Esophagus squamous epithelium (tissue), 4 donors: ENCODE results near the gene RTN4RL1.
A peak's percentile ranks its signal among the peaks of the same experiment; 100 is the strongest.

ENCODE experiments used
- POLR2A ChIP-seq, 4 donors: fragments of 450-650 bp; IDR thresholded peaks; one replicate each; pipeline ENCODE4 v1.6.1; 2017; ENCODE audit warnings: antibody characterized with exemption in 4 of 4, mild to moderate bottlenecking in 4 of 4, moderate library complexity in 3 of 4
- TF ChIP-seq, protein P1 (sequence below), 6 experiments: fragments of 450-650 bp in 4 of 6; fragments of 200-600 bp in 2 of 6; sonication (generic) in 2 of 6; IDR thresholded peaks; one replicate each; pipeline ENCODE4 v1.5.1; 2016 to 2019; ENCODE audit warnings: antibody characterized with exemption in 6 of 6, mild to moderate bottlenecking in 4 of 6, moderate library complexity in 4 of 6

DNA sequence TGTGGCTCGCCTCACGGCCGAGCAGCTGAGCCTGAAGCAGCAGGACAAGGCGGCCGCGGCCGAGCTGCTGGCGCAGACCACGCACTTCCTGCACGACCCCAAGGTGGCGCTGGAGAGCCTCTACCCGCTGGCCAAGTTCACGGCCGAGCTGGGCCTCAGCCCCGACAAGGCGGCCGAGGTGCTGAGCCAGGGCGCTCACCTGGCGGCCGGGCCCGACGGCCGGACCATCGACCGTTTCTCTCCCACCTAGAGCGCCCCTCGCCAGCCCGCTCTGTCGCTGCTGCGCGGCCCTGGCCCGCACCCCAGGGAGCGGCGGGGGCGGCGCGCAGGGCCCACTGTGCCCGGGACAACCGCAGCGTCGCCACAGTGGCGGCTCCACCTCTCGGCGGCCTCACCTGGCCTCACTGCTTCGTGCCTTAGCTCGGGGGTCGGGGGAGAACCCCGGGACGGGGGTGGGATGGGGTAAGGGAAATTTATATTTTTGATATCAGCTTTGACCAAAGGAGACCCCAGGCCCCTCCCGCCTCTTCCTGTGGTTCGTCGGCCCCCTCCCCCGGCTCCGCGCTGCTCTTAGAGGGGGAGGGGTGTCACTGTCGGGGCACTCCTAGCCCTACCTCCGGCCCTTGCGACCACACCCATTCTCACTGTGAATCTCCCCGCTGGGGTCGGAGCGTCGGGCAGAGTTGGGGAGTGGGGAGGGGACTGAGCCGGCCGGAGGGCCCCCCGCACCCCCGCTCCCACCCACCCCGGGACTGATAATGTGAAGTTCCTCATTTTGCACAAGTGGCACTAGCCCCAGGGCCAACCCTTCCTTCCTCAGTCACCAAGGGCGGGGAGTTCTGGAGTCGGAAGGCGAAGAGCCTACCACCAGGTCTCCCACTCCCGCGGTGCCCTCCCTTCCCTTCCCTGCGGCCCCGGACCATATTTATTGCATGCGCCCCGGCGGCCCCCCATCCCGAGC lies 33.7 kb upstream of the RTN4RL1 start:
- TF ChIP-seq, protein P1, sequence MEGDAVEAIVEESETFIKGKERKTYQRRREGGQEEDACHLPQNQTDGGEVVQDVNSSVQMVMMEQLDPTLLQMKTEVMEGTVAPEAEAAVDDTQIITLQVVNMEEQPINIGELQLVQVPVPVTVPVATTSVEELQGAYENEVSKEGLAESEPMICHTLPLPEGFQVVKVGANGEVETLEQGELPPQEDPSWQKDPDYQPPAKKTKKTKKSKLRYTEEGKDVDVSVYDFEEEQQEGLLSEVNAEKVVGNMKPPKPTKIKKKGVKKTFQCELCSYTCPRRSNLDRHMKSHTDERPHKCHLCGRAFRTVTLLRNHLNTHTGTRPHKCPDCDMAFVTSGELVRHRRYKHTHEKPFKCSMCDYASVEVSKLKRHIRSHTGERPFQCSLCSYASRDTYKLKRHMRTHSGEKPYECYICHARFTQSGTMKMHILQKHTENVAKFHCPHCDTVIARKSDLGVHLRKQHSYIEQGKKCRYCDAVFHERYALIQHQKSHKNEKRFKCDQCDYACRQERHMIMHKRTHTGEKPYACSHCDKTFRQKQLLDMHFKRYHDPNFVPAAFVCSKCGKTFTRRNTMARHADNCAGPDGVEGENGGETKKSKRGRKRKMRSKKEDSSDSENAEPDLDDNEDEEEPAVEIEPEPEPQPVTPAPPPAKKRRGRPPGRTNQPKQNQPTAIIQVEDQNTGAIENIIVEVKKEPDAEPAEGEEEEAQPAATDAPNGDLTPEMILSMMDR (IDR thresholded peaks at IDR 0.05) = peak; percentile 69 to 91 (median 81)
- TF ChIP-seq POLR2A (IDR thresholded peaks at IDR 0.05) = no peak
